CD4-positive, alpha-beta T cell (primary cell): ENCODE measurements around the gene CALN1. TPM values are rescaled to one million over a fixed set of nuclear protein-coding genes. Genes with fewer than 3 reads are reported as not detected.

Experiments used
- ATAC-seq: fragments of 200-7000 bp; cut with Tn5 transposase; one replicate; pipeline ENCODE4 v1.10.0; 2022; ENCODE audit warnings: mild to moderate bottlenecking; ENCODE audit not compliant: poor library complexity
- CTCF ChIA-PET: fragments of 350-600 bp; sonication (Branson Sonifier 250); formaldehyde crosslinking; loops from one replicate; lab custom pipeline; 2021; ENCODE audit warnings: antibody characterized with exemption, inconsistent platforms; lab: Charles Lee
- POLR2A ChIA-PET: fragments of 350-600 bp; sonication (Branson Sonifier 250); formaldehyde crosslinking; loops from one replicate; lab custom pipeline; 2021; ENCODE audit warnings: antibody characterized with exemption, inconsistent platforms; lab: Charles Lee
- DNase-seq, 14 experiments: peaks; one replicate each; pipeline ENCODE4 v3.0.0-alpha.2; 2013 to 2020; ENCODE audit warnings: mixed read lengths in 2 of 14
- H3K27ac ChIP-seq, 2 donors: one replicate each; pipeline versions ENCODE4 v1.5.1 to v1.7.0; 2013; ENCODE audit warnings: low read length in 2 of 2, low read depth in 1 of 2, mild to moderate bottlenecking in 1 of 2
- H3K27me3 ChIP-seq, 2 experiments: 1 replicate in 1 of 2; 2 replicates in 1 of 2; pipeline versions ENCODE4 v1.6.1 to v1.7.0; 2013; ENCODE audit warnings: low read length in 2 of 2, control low read depth in 1 of 2, mild to moderate bottlenecking in 1 of 2, moderate library complexity in 1 of 2; ENCODE audit not compliant: insufficient read depth in 2 of 2, control insufficient read depth in 1 of 2
- H3K36me3 ChIP-seq: one replicate; pipeline ENCODE4 v1.6.1; 2013; ENCODE audit warnings: low read length, control low read depth; ENCODE audit not compliant: insufficient read depth
- H3K4me1 ChIP-seq: one replicate; pipeline ENCODE4 v1.6.1; 2013; ENCODE audit warnings: low read length, control low read depth; ENCODE audit not compliant: insufficient read depth
- H3K4me3 ChIP-seq: one replicate; pipeline ENCODE4 v1.5.1; 2013; ENCODE audit warnings: mild to moderate bottlenecking, low read length, moderate library complexity
- H3K9me3 ChIP-seq, 2 experiments: 1 replicate in 1 of 2; 2 replicates in 1 of 2; pipeline versions ENCODE4 v1.6.1 to v1.7.0; 2013; ENCODE audit warnings: low read length in 2 of 2, mild to moderate bottlenecking in 2 of 2, control low read depth in 1 of 2, moderate library complexity in 1 of 2; ENCODE audit not compliant: control insufficient read depth in 1 of 2, insufficient read depth in 1 of 2
- H3K27ac Mint-ChIP-seq: one replicate; pipeline ENCODE4 v1.8.0; 2020; ENCODE audit warnings: mixed read lengths
- H3K27me3 Mint-ChIP-seq: one replicate; pipeline ENCODE4 v1.8.0; 2021; ENCODE audit warnings: mixed read lengths
- H3K36me3 Mint-ChIP-seq: one replicate; pipeline ENCODE4 v1.8.0; 2021; ENCODE audit warnings: low read depth, mixed read lengths
- H3K4me1 Mint-ChIP-seq: one replicate; pipeline ENCODE4 v1.8.0; 2021; ENCODE audit warnings: low read depth, mixed read lengths
- H3K4me3 Mint-ChIP-seq: one replicate; pipeline ENCODE4 v1.8.0; 2020; ENCODE audit warnings: mild to moderate bottlenecking, mixed read lengths
- H3K9me3 Mint-ChIP-seq: one replicate; pipeline ENCODE4 v1.8.0; 2020; ENCODE audit warnings: mixed read lengths
- intact Hi-C, 2 experiments: fragments of 100-400 bp; cut with DNase I in 1 of 2; cut with micrococcal nuclease in 1 of 2; formaldehyde crosslinking; loops; one replicate each; pipeline versions ENCODE4 v1.15.1 to v1.9.0; 2023 to 2025; cut with DNase I, micrococcal nuclease
- total RNA-seq, 174 experiments: library from RNA in 2 of 174; stranded (reverse) in 2 of 174; gene quantifications; one replicate each; pipeline ENCODE4 v1.2.3 and lab custom pipeline; 2021 to 2026
- TF ChIP-seq, protein P1 (sequence below): fragments of 200-600 bp; IDR thresholded peaks from one replicate; pipeline ENCODE4 v1.8.0; 2022; ENCODE audit warnings: antibody characterized with exemption, mild to moderate bottlenecking

CALN1 gene
- total RNA-seq, 2 experiments from 2014 or later, result 0.06 TPM; not detected in 1

DNA sequence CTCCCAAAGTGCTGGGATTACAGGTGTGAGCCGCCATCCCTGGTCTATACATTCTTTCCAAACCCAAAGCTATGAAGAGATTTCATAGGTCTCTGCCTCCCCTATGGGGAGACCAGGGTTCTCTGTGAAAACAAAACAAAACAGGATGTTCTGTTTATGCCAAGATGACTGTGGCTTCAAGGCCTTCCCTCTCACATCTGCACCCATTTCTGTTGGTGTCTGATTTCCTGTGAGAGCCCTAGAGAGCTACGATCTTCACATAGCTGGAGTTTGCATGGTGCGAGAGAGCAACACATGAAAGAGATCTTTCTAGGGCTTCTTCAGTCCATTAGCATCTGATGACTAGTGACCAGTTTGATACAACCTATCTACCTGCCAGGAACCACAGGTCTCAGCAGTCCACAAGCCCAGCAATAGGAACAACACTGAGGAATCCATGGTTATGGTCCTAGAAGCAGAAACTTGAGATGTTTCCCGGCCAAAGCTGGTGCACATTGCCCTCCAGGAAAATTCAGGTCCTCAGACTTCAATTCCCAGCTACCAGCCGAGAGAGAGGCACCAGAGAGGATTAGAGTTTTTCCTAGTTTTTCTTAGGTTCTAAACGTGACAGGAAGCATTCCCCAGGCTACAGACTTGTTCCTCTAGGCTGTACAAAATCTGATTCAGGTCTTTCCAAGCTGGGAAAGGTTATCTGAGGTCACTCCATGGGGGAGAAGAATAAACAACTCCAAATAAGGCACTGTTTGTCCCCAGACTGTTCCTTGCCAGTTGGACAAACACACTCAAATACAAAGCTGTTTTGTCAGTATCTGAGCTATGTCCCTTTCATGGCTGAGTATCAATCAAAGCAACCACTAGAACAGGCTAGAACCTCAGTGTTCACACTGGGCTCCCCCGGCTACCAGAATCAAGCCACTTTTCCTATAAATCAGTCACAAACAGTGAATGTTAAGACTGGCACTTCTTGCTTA lies 259.7 kb downstream of the CALN1 start:
- TF ChIP-seq, protein P1, sequence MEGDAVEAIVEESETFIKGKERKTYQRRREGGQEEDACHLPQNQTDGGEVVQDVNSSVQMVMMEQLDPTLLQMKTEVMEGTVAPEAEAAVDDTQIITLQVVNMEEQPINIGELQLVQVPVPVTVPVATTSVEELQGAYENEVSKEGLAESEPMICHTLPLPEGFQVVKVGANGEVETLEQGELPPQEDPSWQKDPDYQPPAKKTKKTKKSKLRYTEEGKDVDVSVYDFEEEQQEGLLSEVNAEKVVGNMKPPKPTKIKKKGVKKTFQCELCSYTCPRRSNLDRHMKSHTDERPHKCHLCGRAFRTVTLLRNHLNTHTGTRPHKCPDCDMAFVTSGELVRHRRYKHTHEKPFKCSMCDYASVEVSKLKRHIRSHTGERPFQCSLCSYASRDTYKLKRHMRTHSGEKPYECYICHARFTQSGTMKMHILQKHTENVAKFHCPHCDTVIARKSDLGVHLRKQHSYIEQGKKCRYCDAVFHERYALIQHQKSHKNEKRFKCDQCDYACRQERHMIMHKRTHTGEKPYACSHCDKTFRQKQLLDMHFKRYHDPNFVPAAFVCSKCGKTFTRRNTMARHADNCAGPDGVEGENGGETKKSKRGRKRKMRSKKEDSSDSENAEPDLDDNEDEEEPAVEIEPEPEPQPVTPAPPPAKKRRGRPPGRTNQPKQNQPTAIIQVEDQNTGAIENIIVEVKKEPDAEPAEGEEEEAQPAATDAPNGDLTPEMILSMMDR, result no peak
- Mint-ChIP-seq H3K27ac (peak overlapping the region; percentile 53), H3K27me3 (no peaks in the 10 kb centered on the region), H3K4me1 (no peaks in the 10 kb centered on the region), H3K4me3 (no peak overlapping the region), H3K9me3 (peaks cover 2% of the 10 kb centered on the region), H3K36me3 (no peaks in the 10 kb centered on the region)
- Histone ChIP-seq H3K27ac (no peak overlapping the region), H3K4me1 (no peaks in the 10 kb centered on the region), H3K4me3 (no peak overlapping the region), H3K36me3 (no peaks in the 10 kb centered on the region), H3K27me3 (no peaks in the 10 kb centered on the region), H3K9me3 (peaks cover 0 to 11% of the 10 kb centered on the region in 2 experiments)
- intact Hi-C loops, result no loop called here
- DNase-seq, result no peak
- CTCF ChIA-PET, result no interaction called here
- POLR2A ChIA-PET, result no interaction called here
- ATAC-seq, result no peak

DNA sequence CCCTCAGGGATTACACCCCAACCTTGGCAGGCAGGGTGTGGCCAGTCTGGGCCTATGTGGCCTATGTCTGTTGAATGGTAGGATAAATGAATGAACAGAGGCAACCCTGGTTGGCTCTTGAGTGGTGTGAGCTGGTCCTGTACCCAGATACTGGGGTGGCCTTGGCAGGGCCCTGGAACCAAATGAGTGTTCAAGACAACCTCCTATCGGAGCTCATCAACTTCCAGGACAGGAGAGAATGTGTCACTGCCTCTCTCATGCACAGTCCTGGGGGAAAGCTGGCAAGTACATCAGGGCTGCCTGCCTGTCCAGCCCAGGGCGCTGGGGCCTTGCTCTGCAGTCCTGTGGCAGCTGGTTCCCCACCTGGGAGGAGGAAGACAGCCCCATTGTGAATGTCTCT lies 271.6 kb downstream of the CALN1 start:
- Mint-ChIP-seq H3K4me3 (no peak overlapping the region), H3K27ac (no peak overlapping the region), H3K4me1 (no peaks in the 10 kb centered on the region), H3K36me3 (no peaks in the 10 kb centered on the region), H3K27me3 (no peaks in the 10 kb centered on the region), H3K9me3 (peaks cover 7% of the 10 kb centered on the region)
- no peaks in the 10 kb centered on the region for H3K36me3 ChIP-seq
- no peak overlapping the region for H3K27ac ChIP-seq
- no peak for DNase-seq
- intact Hi-C loops, result no loop called here
- H3K9me3 ChIP-seq, result peaks cover 0 to 22% of the 10 kb centered on the region in 2 experiments
- ATAC-seq, result no peak
- H3K4me3 ChIP-seq, result no peak overlapping the region
- CTCF ChIA-PET, result no interaction called here
- H3K27me3 ChIP-seq, result no peaks in the 10 kb centered on the region
- POLR2A ChIA-PET, result no interaction called here
- H3K4me1 ChIP-seq, result no peaks in the 10 kb centered on the region
- TF ChIP-seq, protein P1, result no peak

DNA sequence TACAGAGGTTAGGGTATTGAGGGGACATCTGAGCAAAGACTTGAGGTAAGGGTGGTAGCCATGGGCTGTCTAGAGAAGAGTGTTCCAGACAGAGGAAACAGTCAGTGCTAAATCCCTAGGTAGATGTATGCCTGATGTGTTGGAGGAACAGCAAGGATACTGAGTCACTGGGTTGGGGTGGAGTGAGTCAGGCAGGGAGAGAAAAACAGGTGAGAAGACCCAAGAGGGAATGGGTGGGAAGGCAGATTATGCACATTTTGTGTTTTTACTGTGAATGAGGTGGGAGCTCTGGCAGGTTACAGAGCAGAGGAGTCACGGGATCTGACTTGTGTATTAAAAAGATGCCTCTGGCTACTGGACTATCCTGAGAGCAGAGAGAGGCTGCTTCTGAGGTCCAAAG lies 285.0 kb downstream of the CALN1 start:
- Histone ChIP-seq H3K27me3 (no peaks in the 10 kb centered on the region), H3K36me3 (no peaks in the 10 kb centered on the region), H3K9me3 (peaks cover 0 to 8% of the 10 kb centered on the region in 2 experiments), H3K4me1 (no peaks in the 10 kb centered on the region), H3K27ac (no peak overlapping the region), H3K4me3 (no peak overlapping the region)
- Mint-ChIP-seq H3K27me3 (no peaks in the 10 kb centered on the region), H3K36me3 (no peaks in the 10 kb centered on the region), H3K4me1 (no peaks in the 10 kb centered on the region), H3K4me3 (no peak overlapping the region), H3K9me3 (peaks cover 13% of the 10 kb centered on the region), H3K27ac (no peak overlapping the region)
- ATAC-seq (no peak), DNase-seq (no peak)
- TF ChIP-seq, protein P1, result no peak
- intact Hi-C loops, result no loop called here
- POLR2A ChIA-PET, result no interaction called here
- CTCF ChIA-PET, result no interaction called here
